Measurements from ENCODE around the gene KMT5B. TPM values are rescaled to one million over a fixed set of nuclear protein-coding genes. Genes with fewer than 3 reads are reported as not detected.

KMT5B gene
- total RNA-seq, 3 donors from 2014 or later = 35.2 to 74.6 (median 43.9) TPM

DNA sequence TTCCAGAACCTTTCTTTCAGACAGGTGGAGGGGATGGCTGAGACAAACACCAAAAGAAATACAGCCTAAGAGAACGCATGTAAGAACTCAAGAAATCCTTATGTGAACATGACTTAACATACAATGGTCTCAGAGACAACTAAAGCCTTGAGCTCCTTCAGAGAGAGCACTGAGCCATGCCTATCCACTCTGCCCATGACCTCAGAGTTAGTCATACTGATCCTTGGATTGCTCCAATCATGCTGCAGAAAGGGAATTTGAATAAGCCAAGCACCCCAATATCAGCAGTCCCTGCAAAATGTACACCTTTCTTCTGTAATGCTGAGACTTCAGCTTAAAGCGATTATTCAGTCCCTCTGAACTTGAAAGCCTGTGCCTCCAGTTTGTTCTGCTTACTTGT lies 48.7 kb downstream of the KMT5B start:
- no peak overlapping the region for H3K4me3 ChIP-seq
- TF ChIP-seq POLR2AphosphoS5 (IDR thresholded peaks at IDR 0.05) = no peak
- no peak for TF ChIP-seq POLR2A (IDR thresholded peaks at IDR 0.05)
- no peak for TF ChIP-seq CTCF (IDR thresholded peaks at IDR 0.05)
- H3K27ac ChIP-seq = no peak overlapping the region
- no peaks in the 10 kb centered on the region for H3K27me3 ChIP-seq
- H3K4me1 ChIP-seq = no peaks in the 10 kb centered on the region
- H3K36me3 ChIP-seq = no peaks in the 10 kb centered on the region
- H3K9me3 ChIP-seq = no peaks in the 10 kb centered on the region
- DNase-seq (ENCODE audit: low spot score in 2 of 2) = no peak
- intact Hi-C loops (cut with DNase I; ENCODE audit: low total_unique reads) = no loop called here

DNA sequence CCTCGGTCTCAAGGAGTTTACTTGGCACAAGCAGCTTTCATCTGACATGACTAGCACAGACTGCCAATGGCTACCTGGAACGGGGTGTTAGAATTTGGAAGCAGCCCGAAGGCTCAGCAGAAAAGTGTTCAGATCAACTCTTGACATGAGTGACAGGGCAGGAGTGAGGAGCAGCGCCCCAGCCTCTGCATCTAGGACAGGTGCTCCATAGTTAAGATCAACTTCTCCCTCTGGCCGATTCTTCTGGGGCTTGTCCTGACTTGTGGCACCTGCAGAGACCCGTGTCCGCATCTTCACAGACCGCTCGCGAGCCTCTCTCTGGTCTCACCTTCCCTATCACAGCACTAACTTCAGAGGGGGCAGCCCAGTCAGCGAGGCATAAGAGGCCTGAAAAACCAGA lies 49.4 kb downstream of the KMT5B start:
- TF ChIP-seq CTCF (IDR thresholded peaks at IDR 0.05) = no peak
- no peak for TF ChIP-seq POLR2A (IDR thresholded peaks at IDR 0.05)
- no peak for TF ChIP-seq POLR2AphosphoS5 (IDR thresholded peaks at IDR 0.05)
- Histone ChIP-seq H3K4me3 (no peak overlapping the region), H3K27me3 (no peaks in the 10 kb centered on the region), H3K27ac (no peak overlapping the region), H3K9me3 (no peaks in the 10 kb centered on the region), H3K4me1 (no peaks in the 10 kb centered on the region), H3K36me3 (no peaks in the 10 kb centered on the region)
- intact Hi-C loops (cut with DNase I; ENCODE audit: low total_unique reads) = no loop called here
- no peak for DNase-seq (ENCODE audit: low spot score in 2 of 2)

DNA sequence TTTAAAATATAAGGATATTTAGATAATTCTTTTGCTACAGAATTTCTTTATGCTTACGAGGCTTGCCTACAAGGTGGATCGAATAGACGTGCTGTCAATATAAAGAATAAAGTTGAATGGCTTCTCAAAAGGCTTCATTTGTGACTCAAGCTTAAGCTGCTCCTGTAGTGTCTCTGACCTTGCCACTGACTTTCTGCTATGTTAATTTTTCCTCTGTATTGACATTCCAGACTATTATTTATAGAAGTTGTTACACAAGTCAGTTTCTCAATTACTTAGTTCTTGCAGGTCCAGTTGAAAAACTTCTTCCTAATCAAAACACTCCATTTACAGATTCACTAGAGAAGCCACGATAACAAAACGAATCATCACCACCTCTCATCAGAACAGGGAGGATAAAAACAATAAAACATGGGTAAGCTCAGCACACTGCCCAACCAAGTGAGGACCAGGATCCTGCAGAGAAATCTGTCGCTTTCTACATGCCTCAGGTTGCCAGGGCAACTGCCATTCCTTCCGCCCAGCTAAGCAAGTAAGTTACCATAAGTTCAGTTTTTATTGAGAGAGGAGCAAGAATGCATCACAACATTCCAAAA lies 52.9 kb downstream of the KMT5B start:
- peak overlapping the region in 1 of 2 donors; percentile 17 for H3K27ac ChIP-seq
- TF ChIP-seq POLR2AphosphoS5 (IDR thresholded peaks at IDR 0.05) = no peak
- no peak for TF ChIP-seq POLR2A (IDR thresholded peaks at IDR 0.05)
- no peak for TF ChIP-seq CTCF (IDR thresholded peaks at IDR 0.05)
- H3K4me1 ChIP-seq = no peaks in the 10 kb centered on the region
- peak in 1 of 2 donors; percentile 16 for DNase-seq (ENCODE audit: low spot score in 2 of 2)
- no peaks in the 10 kb centered on the region for H3K27me3 ChIP-seq
- no peak overlapping the region for H3K4me3 ChIP-seq
- no peaks in the 10 kb centered on the region for H3K9me3 ChIP-seq
- H3K36me3 ChIP-seq = no peaks in the 10 kb centered on the region
- intact Hi-C loops (cut with DNase I; ENCODE audit: low total_unique reads) = no loop called here

DNA sequence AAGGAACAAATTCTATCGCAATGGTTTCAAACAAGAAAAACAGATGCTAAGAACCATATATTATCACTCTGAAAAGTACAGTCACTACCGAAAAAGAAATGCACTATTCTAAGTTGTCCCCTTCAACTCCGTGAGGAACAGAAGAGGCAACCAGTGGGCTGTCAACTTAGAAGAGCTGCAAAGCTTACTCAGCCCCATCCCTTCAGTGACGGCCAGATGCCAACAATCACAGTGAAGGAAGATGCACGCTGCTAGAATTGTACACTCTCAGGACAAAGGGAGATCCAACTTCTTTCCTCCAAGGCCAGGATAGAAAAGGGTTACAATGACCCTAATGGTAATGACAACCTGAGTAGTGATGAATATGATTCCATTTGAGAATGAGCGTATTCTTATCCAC lies 53.4 kb downstream of the KMT5B start:
- Histone ChIP-seq H3K4me1 (no peaks in the 10 kb centered on the region), H3K27ac (no peak overlapping the region), H3K36me3 (no peaks in the 10 kb centered on the region), H3K27me3 (no peaks in the 10 kb centered on the region), H3K9me3 (no peaks in the 10 kb centered on the region), H3K4me3 (no peak overlapping the region)
- no peak for TF ChIP-seq POLR2A (IDR thresholded peaks at IDR 0.05)
- no peak for TF ChIP-seq POLR2AphosphoS5 (IDR thresholded peaks at IDR 0.05)
- no peak for TF ChIP-seq CTCF (IDR thresholded peaks at IDR 0.05)
- no peak for DNase-seq (ENCODE audit: low spot score in 2 of 2)
- intact Hi-C loops (cut with DNase I; ENCODE audit: low total_unique reads) = no loop called here

- intact Hi-C loops (cut with DNase I; ENCODE audit: low total_unique reads) = no loop called here
- DNase-seq (ENCODE audit: low spot score in 2 of 2) = peak in 1 of 2 donors; percentile 7
- Histone ChIP-seq H3K4me3 (no peak overlapping the region), H3K36me3 (no peaks in the 10 kb centered on the region), H3K27me3 (no peaks in the 10 kb centered on the region), H3K27ac (no peak overlapping the region), H3K9me3 (no peaks in the 10 kb centered on the region), H3K4me1 (no peaks in the 10 kb centered on the region)
- TF ChIP-seq POLR2AphosphoS5 (IDR thresholded peaks at IDR 0.05) = no peak
- no peak for TF ChIP-seq POLR2A (IDR thresholded peaks at IDR 0.05)
- no peak for TF ChIP-seq CTCF (IDR thresholded peaks at IDR 0.05)
These were observed 53.9 kb downstream of the KMT5B start for GRCh38 chr11:68159161-68159560.
